NCI-H2107 (cell line): ENCODE data around the gene TAAR2.
"Not testable (repeated sequence)": the region's sequence is repeated elsewhere in the genome, so short reads cannot be mapped to it uniquely, and the experiment has no call there.

Experiments
- DNase-seq: peaks from one replicate; lab custom pipeline; 2025; lab: John Stamatoyannopoulos, UW

The TAAR2 gene

DNA sequence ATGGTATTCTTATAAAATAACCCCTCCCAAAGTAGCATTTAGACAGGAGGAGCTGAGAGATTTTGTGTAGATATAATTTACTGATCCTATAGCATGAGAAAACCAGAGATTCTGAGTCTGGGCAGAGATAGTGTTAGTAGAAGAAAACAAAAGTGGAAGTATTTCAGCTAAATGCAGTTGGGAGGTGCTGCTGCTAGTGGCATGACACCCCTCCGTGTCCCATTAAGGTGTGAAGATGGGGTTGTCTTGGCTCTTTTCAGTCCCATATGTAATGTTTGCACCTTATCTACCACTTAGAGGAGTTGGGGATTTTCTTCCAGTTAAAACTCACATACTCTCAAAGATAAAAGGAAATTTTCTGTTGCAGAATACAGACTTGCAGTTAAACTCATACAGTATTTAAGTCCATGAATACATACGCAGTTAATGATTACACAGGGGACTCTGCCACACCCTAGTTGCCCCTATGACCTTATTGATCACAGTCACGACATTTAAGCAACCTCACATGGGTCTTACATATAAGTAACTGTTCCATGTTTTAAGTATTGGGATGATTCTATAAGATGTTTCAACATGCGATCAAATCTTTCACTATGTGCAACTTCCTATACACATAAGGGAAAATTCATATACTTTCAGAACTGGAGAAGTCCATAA lies 11.5 kb downstream of the TAAR2 start:
- no peak for DNase-seq

- DNase-seq = no peak
Measured at GRCh38 chr6:132611616-132612015, 12.5 kb downstream of the TAAR2 start.

- no peak for DNase-seq
Measured at GRCh38 chr6:132607544-132608233, 16.4 kb downstream of the TAAR2 start.

GRCh38 chr6:132604635-132605152 lies 19.4 kb downstream of the TAAR2 start:
- no peak for DNase-seq

DNA sequence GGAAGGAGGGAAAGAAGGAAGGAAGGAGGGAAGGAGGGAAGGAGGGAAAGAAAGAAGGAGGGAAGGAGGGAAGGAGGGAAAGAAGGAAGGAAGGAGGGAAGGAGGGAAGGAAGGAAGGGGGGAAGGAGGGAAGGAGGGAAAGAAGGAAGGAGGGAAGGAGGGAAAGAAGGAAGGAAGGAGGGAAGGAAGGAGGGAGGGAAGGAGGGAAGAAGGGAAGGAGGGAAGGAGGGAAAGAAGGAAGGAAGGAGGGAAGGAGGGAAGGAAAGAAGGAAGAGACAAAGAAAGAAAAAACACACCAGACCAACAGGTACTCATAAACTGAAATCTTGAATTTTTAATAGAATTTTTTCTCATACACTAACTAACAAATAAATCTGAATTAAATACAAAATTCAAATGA lies 23.2 kb downstream of the TAAR2 start:
- DNase-seq = not testable (repeated sequence)

GRCh38 chr6:132598473-132598872 lies 25.6 kb downstream of the TAAR2 start:
- DNase-seq = no peak

- no peak for DNase-seq
Measured at GRCh38 chr6:132596201-132596600, 27.9 kb downstream of the TAAR2 start.

DNA sequence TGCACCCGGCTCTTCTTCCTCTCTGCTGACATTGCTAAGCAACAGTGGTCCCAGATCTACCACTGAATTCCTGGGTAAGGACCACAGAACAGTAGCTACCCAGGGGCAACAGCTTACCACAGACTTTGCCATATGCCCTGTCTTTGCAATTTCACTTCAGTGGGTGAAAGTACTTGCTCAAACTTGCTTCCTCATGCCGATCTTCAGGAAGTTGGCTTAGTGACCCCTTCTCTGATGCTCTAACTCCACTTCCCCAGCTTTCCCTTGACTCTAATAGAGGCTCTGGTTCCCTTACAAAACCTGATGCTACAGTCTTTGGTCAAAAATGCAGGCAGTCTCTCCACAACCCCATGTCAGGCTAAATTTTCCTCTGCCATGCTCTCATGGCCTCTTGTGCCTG lies 31.2 kb downstream of the TAAR2 start:
- no peak for DNase-seq

DNA sequence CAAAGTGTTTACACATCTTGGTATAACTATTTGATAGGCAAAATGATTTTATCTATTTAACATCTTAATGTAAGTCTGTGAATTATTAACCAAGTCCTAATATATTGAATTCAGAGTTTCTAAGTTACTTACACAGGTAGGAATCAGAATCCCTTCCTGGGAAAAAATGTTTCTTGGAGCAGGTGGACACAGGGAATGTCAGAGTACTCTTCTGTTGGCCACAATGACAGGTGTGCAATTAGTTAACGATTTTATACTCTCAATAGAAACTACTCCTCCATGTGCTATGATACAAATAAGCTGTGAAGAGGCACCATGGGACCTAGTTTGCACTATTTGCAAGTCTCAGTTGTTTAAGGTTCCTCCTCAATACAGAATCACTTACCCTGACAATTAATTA lies 33.7 kb downstream of the TAAR2 start:
- no peak for DNase-seq

DNA sequence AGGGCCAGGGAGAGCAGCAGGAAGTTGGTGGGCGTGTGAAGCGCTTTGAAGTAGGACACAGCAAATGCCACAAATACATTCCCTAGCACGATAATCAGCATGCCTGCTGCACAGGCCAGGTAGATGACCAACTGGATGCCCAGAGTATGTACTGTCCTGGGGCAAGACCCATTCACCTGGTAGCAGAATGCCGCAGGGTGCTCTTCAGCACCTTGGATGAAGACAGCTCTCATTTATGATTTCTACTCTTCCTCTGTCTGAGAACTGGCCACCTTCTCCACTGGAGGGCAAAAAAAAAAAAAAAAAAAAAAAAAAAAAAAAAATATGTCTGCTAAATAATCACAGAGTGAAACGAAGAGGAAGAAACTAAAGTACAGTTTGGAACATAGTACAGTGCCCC lies 34.6 kb downstream of the TAAR2 start, which contains the start of gene TAAR5:
Gene TAAR5 (minus strand): TSS at position 288 of the 400 bp plus-strand sequence. CDS start 55 bp downstream, at position 233.
- no peak for DNase-seq

DNA sequence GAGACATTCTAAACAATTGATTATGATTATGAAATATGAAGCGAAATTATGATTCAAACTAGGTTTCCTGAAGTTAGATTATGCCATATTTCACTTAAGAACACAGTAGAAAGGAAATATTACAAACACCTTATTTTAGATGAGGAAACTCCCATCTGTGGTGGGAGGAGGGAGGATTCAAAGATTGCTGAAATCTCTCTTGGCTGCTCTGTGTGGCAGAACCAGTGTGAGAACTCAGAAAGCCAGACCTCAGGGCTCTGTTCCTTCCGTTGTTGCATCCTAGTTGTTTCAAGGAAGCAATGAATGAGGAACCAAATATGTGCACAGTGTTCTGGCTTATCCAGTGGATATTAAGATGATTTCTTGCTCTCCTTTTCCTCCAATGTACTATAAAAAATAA lies 36.7 kb downstream of the TAAR2 start:
- no peak for DNase-seq

DNA sequence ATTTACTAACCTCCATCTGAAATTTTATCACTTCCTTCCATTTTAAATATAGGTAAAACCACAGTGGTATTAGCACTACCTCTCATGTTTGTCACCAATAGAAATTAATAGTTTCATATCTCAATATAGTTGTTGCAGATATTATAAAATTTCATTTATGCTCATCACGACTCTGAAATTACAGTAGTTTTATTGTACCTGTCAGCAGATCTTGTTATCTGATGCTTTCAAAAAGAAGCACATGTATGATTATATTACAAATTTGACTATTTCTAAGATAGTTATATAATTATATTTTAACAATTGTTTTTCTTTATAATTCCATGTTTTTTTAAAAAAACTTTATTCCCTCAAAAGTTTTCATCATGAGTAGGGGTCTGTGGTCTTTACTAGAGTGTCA lies 39.4 kb downstream of the TAAR2 start:
- no peak for DNase-seq

DNA sequence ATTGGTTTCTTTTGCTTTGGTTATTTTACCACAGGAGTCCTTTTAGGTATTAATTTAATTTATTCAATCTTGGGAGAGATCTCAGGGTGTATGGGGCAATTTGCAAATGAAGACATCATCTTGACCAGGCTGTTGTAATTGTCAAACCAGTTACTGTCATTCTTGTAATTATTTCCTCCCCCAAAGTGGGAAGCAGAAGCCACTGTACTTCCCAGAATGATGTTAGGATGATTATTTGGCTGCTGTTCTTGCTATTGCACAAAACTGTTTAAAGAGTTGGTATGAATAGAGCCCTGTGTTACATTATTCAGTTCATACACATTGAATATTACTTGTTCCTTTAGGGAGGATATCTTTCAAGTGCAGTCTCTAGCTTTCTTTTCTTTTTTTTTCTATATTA lies 52.3 kb downstream of the TAAR2 start:
- DNase-seq = no peak

DNA sequence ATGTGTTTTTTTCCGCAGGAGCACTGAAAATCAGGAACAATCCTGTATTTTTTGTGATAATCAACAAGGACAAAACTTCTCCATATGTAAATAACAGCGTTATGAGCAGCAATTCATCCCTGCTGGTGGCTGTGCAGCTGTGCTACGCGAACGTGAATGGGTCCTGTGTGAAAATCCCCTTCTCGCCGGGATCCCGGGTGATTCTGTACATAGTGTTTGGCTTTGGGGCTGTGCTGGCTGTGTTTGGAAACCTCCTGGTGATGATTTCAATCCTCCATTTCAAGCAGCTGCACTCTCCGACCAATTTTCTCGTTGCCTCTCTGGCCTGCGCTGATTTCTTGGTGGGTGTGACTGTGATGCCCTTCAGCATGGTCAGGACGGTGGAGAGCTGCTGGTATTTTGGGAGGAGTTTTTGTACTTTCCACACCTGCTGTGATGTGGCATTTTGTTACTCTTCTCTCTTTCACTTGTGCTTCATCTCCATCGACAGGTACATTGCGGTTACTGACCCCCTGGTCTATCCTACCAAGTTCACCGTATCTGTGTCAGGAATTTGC lies 53.8 kb downstream of the TAAR2 start, which contains the start of gene TAAR6:
Gene TAAR6 (plus strand): TSS at position 102 of the 557 bp plus-strand sequence. CDS start 0 bp downstream, at position 102.
- no peak for DNase-seq

DNA sequence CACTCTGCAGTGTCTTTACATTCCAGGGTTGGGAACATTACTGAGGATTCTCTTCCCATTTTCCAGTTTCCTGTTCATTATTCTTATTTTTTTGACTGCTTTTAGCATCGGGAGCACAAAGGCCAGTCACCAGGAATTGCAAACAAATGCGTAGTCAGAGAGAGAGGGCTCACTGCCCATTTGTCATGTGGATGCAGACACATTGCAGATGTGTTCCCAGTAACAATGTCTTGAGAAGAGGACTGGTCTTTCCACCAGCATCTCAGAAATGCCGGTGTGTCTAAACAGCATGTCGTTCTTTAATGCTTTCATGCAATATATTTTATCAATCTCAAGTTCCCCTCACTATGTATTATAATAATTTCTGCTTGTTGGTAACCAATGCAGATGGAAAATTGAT lies 54.9 kb downstream of the TAAR2 start:
- no peak for DNase-seq

GRCh38 chr6:132568611-132569010 lies 55.5 kb downstream of the TAAR2 start:
- DNase-seq = no peak

DNA sequence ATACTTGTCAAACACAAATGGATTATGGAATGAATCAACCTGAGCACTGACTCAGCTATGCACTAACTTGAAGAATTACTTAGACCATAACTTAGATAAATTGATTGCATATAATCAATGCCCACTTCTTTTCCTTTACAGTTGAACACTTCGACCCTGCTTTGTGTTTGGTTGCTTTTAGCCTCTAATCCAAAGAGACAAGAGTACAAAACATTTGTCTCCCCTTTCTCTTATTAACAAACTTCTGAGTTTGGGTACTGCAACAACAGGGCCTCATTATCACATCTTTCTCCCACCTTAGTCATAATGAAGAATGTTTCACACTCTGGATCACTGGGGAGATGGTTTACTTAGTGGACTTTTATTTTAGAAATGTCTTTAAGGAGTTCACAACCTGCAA lies 56.5 kb downstream of the TAAR2 start:
- DNase-seq = no peak
